Left forelimb (tissue), 1 donor: ENCODE measurements around the gene RSRC1.
"Not testable (repeated sequence)": the region's sequence is repeated elsewhere in the genome, so short reads cannot be mapped to it uniquely, and the experiment has no call there.

ENCODE experiments used
- DNase-seq: peaks from one replicate; pipeline ENCODE4 v3.0.0-alpha.2; 2018; ENCODE audit warnings: low spot score

Gene RSRC1

GRCh38 chr3:158101335-158102241 lies 8.3 kb upstream of the RSRC1 start:
- DNase-seq: no peak

GRCh38 chr3:158102242-158103080 lies 7.4 kb upstream of the RSRC1 start:
- peak; percentile 68 for DNase-seq

- peak; percentile 72 for DNase-seq
Observed at GRCh38 chr3:158103081-158103886, 6.6 kb upstream of the RSRC1 start.

GRCh38 chr3:158103887-158104327 lies 6.0 kb upstream of the RSRC1 start:
- peak; percentile 72 for DNase-seq

GRCh38 chr3:158104431-158104921 lies 5.4 kb upstream of the RSRC1 start:
- DNase-seq: no peak

- peak; percentile 69 for DNase-seq
Observed at GRCh38 chr3:158105119-158105709, 4.7 kb upstream of the RSRC1 start.

- DNase-seq: peak; percentile 86
Observed at GRCh38 chr3:158105710-158106253, 4.1 kb upstream of the RSRC1 start.

GRCh38 chr3:158106766-158107471 lies 3.0 kb upstream of the RSRC1 start:
- DNase-seq: peak; percentile 77

- no peak for DNase-seq
Observed at GRCh38 chr3:158107605-158108444, 2.1 kb upstream of the RSRC1 start.

- no peak for DNase-seq
Observed at GRCh38 chr3:158108445-158108985, 1.4 kb upstream of the RSRC1 start.

- DNase-seq: no peak
Observed at GRCh38 chr3:158109295-158109803, 540 bp upstream of the RSRC1 start.

- no peak for DNase-seq
Observed at GRCh38 chr3:158110658-158111018, 749 bp downstream of the RSRC1 start.

- DNase-seq: no peak
Observed at GRCh38 chr3:158111861-158112260, 2.0 kb downstream of the RSRC1 start.

- DNase-seq: not testable (repeated sequence)
Observed at GRCh38 chr3:158113595-158113994, 3.7 kb downstream of the RSRC1 start.

GRCh38 chr3:158120330-158120729 lies 10.4 kb downstream of the RSRC1 start:
- no peak for DNase-seq

GRCh38 chr3:158121295-158121694 lies 11.4 kb downstream of the RSRC1 start:
- DNase-seq: no peak

GRCh38 chr3:158122721-158123120 lies 12.8 kb downstream of the RSRC1 start:
- DNase-seq: not testable (repeated sequence)

GRCh38 chr3:158127250-158128219 lies 17.6 kb downstream of the RSRC1 start:
- DNase-seq: no peak
